ENCODE data around the gene DLGAP1. TPM values are rescaled to one million over a fixed set of nuclear protein-coding genes. Genes with fewer than 3 reads are reported as not detected.

Gene DLGAP1
- polyA plus RNA-seq, 1 of the 3 experiments (the other 2 are of a cell fraction) = not detected

DNA sequence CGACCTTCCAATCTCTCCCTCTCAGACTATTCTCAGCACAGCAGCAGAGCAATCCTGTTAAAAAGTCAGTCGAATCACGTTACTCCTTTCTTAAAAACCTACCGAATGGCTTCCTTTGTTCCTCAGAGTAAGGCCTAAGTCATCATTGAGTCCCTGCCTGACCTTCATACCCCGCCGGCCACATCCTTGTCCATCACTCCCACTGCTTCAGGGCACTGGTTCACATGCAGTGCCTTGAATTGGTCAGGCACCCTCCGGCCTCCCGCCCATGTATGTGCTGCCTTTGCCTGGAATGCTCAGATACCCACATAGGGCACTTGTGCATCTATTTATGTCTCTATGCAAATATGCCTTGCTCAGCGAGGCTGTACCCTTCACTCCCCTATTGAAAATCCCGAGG lies 206.4 kb downstream of the DLGAP1 start:
- Histone ChIP-seq H3K4me2 (no peak overlapping the region), H3K27me3 (ENCODE audit: insufficient read depth) (no peaks in the 10 kb centered on the region), H3K79me2 (ENCODE audit: insufficient read depth) (no peaks in the 10 kb centered on the region), H2AFZ (ENCODE audit: low read depth) (no peak overlapping the region), H3K36me3 (replicated peaks in 1 of 2; ENCODE audit: control insufficient read depth in 1 of 2, insufficient read depth in 2 of 2, low read length in 1 of 2) (no peaks in the 10 kb centered on the region), H3K4me1 (ENCODE audit: control insufficient read depth in 1 of 2, insufficient read depth in 2 of 2, low read depth in 1 of 2, low read length in 1 of 2) (no peaks in the 10 kb centered on the region), H3K9me3 (no peaks in the 10 kb centered on the region), H3K9me2 (no peaks in the 10 kb centered on the region), H3K27ac (ENCODE audit: low read depth in 2 of 2, low read length in 1 of 2) (no peak overlapping the region), H3F3A (replicated peaks; ENCODE audit: insufficient read depth) (no peaks in the 10 kb centered on the region), H3K4me3 (ENCODE audit: low read depth in 2 of 2, low read length in 1 of 2) (no peak overlapping the region), H4K20me1 (ENCODE audit: insufficient read depth) (no peaks in the 10 kb centered on the region), H3K9ac (no peak overlapping the region)
- no peak for TF ChIP-seq ELF1 (IDR thresholded peaks at IDR 0.05)
- TF ChIP-seq, protein P1, sequence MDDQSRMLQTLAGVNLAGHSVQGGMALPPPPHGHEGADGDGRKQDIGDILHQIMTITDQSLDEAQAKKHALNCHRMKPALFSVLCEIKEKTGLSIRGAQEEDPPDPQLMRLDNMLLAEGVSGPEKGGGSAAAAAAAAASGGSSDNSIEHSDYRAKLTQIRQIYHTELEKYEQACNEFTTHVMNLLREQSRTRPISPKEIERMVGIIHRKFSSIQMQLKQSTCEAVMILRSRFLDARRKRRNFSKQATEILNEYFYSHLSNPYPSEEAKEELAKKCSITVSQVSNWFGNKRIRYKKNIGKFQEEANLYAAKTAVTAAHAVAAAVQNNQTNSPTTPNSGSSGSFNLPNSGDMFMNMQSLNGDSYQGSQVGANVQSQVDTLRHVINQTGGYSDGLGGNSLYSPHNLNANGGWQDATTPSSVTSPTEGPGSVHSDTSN (IDR thresholded peaks at IDR 0.05) = no peak
- TF ChIP-seq SIN3A (IDR thresholded peaks at IDR 0.05; ENCODE audit: borderline replicate concordance, low read depth, low read length) = no peak
- TF ChIP-seq, protein P2, sequence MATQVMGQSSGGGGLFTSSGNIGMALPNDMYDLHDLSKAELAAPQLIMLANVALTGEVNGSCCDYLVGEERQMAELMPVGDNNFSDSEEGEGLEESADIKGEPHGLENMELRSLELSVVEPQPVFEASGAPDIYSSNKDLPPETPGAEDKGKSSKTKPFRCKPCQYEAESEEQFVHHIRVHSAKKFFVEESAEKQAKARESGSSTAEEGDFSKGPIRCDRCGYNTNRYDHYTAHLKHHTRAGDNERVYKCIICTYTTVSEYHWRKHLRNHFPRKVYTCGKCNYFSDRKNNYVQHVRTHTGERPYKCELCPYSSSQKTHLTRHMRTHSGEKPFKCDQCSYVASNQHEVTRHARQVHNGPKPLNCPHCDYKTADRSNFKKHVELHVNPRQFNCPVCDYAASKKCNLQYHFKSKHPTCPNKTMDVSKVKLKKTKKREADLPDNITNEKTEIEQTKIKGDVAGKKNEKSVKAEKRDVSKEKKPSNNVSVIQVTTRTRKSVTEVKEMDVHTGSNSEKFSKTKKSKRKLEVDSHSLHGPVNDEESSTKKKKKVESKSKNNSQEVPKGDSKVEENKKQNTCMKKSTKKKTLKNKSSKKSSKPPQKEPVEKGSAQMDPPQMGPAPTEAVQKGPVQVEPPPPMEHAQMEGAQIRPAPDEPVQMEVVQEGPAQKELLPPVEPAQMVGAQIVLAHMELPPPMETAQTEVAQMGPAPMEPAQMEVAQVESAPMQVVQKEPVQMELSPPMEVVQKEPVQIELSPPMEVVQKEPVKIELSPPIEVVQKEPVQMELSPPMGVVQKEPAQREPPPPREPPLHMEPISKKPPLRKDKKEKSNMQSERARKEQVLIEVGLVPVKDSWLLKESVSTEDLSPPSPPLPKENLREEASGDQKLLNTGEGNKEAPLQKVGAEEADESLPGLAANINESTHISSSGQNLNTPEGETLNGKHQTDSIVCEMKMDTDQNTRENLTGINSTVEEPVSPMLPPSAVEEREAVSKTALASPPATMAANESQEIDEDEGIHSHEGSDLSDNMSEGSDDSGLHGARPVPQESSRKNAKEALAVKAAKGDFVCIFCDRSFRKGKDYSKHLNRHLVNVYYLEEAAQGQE (IDR thresholded peaks at IDR 0.05; ENCODE audit: low read depth, low read length) = no peak
- TF ChIP-seq NFIC (IDR thresholded peaks at IDR 0.05; ENCODE audit: borderline replicate concordance) = no peak
- no peak for TF ChIP-seq FOXJ3 (CRISPR knock-in tag; IDR thresholded peaks at IDR 0.05)
- DNase-seq = no peak
- ChIA-PET POLR2A (no interaction called here), CTCF (no interaction called here)
- 7% methylated on average over 10 of the region's 10 CpGs for WGBS (ENCODE audit: low lambda C conversion rate)

DNA sequence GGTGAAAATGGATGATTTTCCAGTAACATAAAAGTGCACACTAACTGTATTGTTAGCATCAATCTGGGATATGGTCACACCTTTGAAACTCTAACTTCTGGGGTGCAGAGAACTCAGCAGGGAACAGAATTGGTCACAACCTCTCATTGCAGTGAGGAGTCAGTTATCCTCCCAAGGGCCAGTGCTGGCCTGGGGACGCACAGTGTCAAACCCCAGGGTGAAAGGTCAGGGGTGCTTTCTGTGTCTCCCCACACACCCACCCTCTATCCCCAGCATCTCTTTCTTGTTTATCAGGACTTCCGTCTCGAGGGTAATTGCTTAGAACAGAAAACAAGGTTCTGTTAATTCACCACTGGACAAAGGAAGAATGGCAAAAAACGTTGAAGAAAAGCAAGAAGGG lies 208.7 kb downstream of the DLGAP1 start:
- 1% methylated on average over 4 of the region's 4 CpGs for WGBS (ENCODE audit: low lambda C conversion rate)
- no peak for TF ChIP-seq GATA2 (CRISPR knock-in tag; IDR thresholded peaks at IDR 0.05)
- no peak for TF ChIP-seq FOXM1 (IDR thresholded peaks at IDR 0.05; ENCODE audit: low read depth)
- TF ChIP-seq, protein P3, sequence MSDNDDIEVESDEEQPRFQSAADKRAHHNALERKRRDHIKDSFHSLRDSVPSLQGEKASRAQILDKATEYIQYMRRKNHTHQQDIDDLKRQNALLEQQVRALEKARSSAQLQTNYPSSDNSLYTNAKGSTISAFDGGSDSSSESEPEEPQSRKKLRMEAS (IDR thresholded peaks at IDR 0.05; ENCODE audit: low read depth) = no peak
- no peak for TF ChIP-seq ELF1 (IDR thresholded peaks at IDR 0.05)
- no peak for TF ChIP-seq TAF1 (IDR thresholded peaks at IDR 0.05; ENCODE audit: borderline replicate concordance, low read depth, low read length)
- TF ChIP-seq, protein P4, sequence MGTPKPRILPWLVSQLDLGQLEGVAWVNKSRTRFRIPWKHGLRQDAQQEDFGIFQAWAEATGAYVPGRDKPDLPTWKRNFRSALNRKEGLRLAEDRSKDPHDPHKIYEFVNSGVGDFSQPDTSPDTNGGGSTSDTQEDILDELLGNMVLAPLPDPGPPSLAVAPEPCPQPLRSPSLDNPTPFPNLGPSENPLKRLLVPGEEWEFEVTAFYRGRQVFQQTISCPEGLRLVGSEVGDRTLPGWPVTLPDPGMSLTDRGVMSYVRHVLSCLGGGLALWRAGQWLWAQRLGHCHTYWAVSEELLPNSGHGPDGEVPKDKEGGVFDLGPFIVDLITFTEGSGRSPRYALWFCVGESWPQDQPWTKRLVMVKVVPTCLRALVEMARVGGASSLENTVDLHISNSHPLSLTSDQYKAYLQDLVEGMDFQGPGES (IDR thresholded peaks at IDR 0.05; ENCODE audit: low read depth, low read length) = no peak
- no peak for TF ChIP-seq SIN3A (IDR thresholded peaks at IDR 0.05; ENCODE audit: borderline replicate concordance, low read depth, low read length)

More for the DNA sequence above, 208.7 kb downstream of the DLGAP1 start:
- no peaks in the 10 kb centered on the region for H3K9me2 ChIP-seq
- H3K9me3 ChIP-seq = no peaks in the 10 kb centered on the region
- H3K4me1 ChIP-seq (ENCODE audit: control insufficient read depth in 1 of 2, insufficient read depth in 2 of 2, low read depth in 1 of 2, low read length in 1 of 2) = no peaks in the 10 kb centered on the region
- ChIA-PET CTCF (no interaction called here), POLR2A (no interaction called here)
- H3K9ac ChIP-seq = no peak overlapping the region
- H3K27me3 ChIP-seq (ENCODE audit: insufficient read depth) = no peaks in the 10 kb centered on the region
- no peaks in the 10 kb centered on the region for H4K20me1 ChIP-seq (ENCODE audit: insufficient read depth)
- no peaks in the 10 kb centered on the region for H3K36me3 ChIP-seq (replicated peaks in 1 of 2; ENCODE audit: control insufficient read depth in 1 of 2, insufficient read depth in 2 of 2, low read length in 1 of 2)
- no peak for DNase-seq
- H3K4me2 ChIP-seq = no peak overlapping the region
- H2AFZ ChIP-seq (ENCODE audit: low read depth) = no peak overlapping the region
- no peak overlapping the region for H3K27ac ChIP-seq (ENCODE audit: low read depth in 2 of 2, low read length in 1 of 2)
- H3F3A ChIP-seq (replicated peaks; ENCODE audit: insufficient read depth) = no peaks in the 10 kb centered on the region
- H3K4me3 ChIP-seq (ENCODE audit: low read depth in 2 of 2, low read length in 1 of 2) = no peak overlapping the region
- no peaks in the 10 kb centered on the region for H3K79me2 ChIP-seq (ENCODE audit: insufficient read depth)
